Central memory CD8-positive, alpha-beta T cell (primary cell): ENCODE results near the gene STK32A.

Source experiments
- ATAC-seq: fragments of 150-1000 bp; cut with Tn5 transposase; replicated peaks from 2 replicates; pipeline ENCODE4 v1.10.0; 2022; ENCODE audit warnings: mild to moderate bottlenecking, moderate FRiP score, moderate number of reproducible peaks; ENCODE audit not compliant: poor library complexity, severe bottlenecking; ENCODE audit errors: extremely low read depth
- DNase-seq, 2 donors: peaks; one replicate each; pipeline ENCODE4 v3.0.0; 2021; ENCODE audit warnings: low spot score in 2 of 2
- H3K27ac Mint-ChIP-seq: one replicate; pipeline ENCODE4 v1.8.0; 2022; ENCODE audit warnings: low read depth, mild to moderate bottlenecking, moderate library complexity, mixed read lengths
- H3K27me3 Mint-ChIP-seq: one replicate; pipeline ENCODE4 v1.8.0; 2022; ENCODE audit warnings: mixed read lengths
- H3K36me3 Mint-ChIP-seq: one replicate; pipeline ENCODE4 v1.8.0; 2022; ENCODE audit warnings: mild to moderate bottlenecking, moderate library complexity, mixed read lengths; ENCODE audit not compliant: insufficient read depth
- H3K4me1 Mint-ChIP-seq: one replicate; pipeline ENCODE4 v1.8.0; 2022; ENCODE audit warnings: mixed read lengths
- H3K4me3 Mint-ChIP-seq: one replicate; pipeline ENCODE4 v1.8.0; 2022; ENCODE audit warnings: mild to moderate bottlenecking, moderate library complexity, mixed read lengths
- H3K9me3 Mint-ChIP-seq: one replicate; pipeline ENCODE4 v1.8.0; 2022; ENCODE audit warnings: mixed read lengths

STK32A gene

GRCh38 chr5:147234825-147235635, at the start of gene STK32A:
TSS of gene STK32A (plus strand) at chr5:147235026. CDS start at chr5:147239635, 4,609 bp downstream.
- DNase-seq = no peak
- H3K36me3 Mint-ChIP-seq = peaks cover 1% of the 10 kb centered on the region
- no peak for ATAC-seq
- H3K9me3 Mint-ChIP-seq = no peaks in the 10 kb centered on the region
- H3K27me3 Mint-ChIP-seq = peaks cover 92% of the 10 kb centered on the region
- H3K4me3 Mint-ChIP-seq = peak within 1 kb of the TSS; percentile 2
- H3K4me1 Mint-ChIP-seq = peaks cover 5% of the 10 kb centered on the region
- no peak within 1 kb of the TSS for H3K27ac Mint-ChIP-seq

GRCh38 chr5:147187099-147187540, 47.7 kb upstream of the STK32A start:
- no peaks in the 10 kb centered on the region for H3K36me3 Mint-ChIP-seq
- peaks cover 6% of the 10 kb centered on the region for H3K4me1 Mint-ChIP-seq
- peaks cover 29% of the 10 kb centered on the region for H3K27me3 Mint-ChIP-seq
- H3K4me3 Mint-ChIP-seq = no peak overlapping the region
- no peak for ATAC-seq
- DNase-seq = no peak
- H3K9me3 Mint-ChIP-seq = no peaks in the 10 kb centered on the region
- no peak overlapping the region for H3K27ac Mint-ChIP-seq

- H3K27me3 Mint-ChIP-seq = peaks cover 29% of the 10 kb centered on the region
- H3K9me3 Mint-ChIP-seq = no peaks in the 10 kb centered on the region
- peaks cover 6% of the 10 kb centered on the region for H3K4me1 Mint-ChIP-seq
- ATAC-seq (peak; percentile 40), DNase-seq (peak in 1 of 2 donors; percentile 40)
- no peaks in the 10 kb centered on the region for H3K36me3 Mint-ChIP-seq
- H3K4me3 Mint-ChIP-seq = no peak overlapping the region
- H3K27ac Mint-ChIP-seq = no peak overlapping the region
These were observed 46.4 kb upstream of the STK32A start for GRCh38 chr5:147188200-147189108.

GRCh38 chr5:147189109-147189424, 45.8 kb upstream of the STK32A start:
- Mint-ChIP-seq H3K27me3 (peaks cover 32% of the 10 kb centered on the region), H3K36me3 (no peaks in the 10 kb centered on the region), H3K4me1 (peaks cover 6% of the 10 kb centered on the region), H3K4me3 (no peak overlapping the region), H3K27ac (no peak overlapping the region), H3K9me3 (no peaks in the 10 kb centered on the region)
- DNase-seq (no peak), ATAC-seq (no peak)

- Mint-ChIP-seq H3K27me3 (peaks cover 39% of the 10 kb centered on the region), H3K4me1 (peaks cover 6% of the 10 kb centered on the region), H3K4me3 (no peak overlapping the region), H3K27ac (no peak overlapping the region), H3K9me3 (no peaks in the 10 kb centered on the region), H3K36me3 (no peaks in the 10 kb centered on the region)
- DNase-seq (no peak), ATAC-seq (no peak)
These were observed 44.5 kb upstream of the STK32A start for GRCh38 chr5:147190331-147190730.

- peaks cover 6% of the 10 kb centered on the region for H3K4me1 Mint-ChIP-seq
- H3K4me3 Mint-ChIP-seq = no peak overlapping the region
- peaks cover 38% of the 10 kb centered on the region for H3K27me3 Mint-ChIP-seq
- ATAC-seq = no peak
- H3K27ac Mint-ChIP-seq = no peak overlapping the region
- DNase-seq = no peak
- no peaks in the 10 kb centered on the region for H3K9me3 Mint-ChIP-seq
- H3K36me3 Mint-ChIP-seq = no peaks in the 10 kb centered on the region
These were observed 41.7 kb upstream of the STK32A start for GRCh38 chr5:147193123-147193522.

- ATAC-seq (no peak), DNase-seq (no peak)
- Mint-ChIP-seq H3K27ac (no peak overlapping the region), H3K36me3 (no peaks in the 10 kb centered on the region), H3K4me3 (no peak overlapping the region), H3K9me3 (no peaks in the 10 kb centered on the region), H3K27me3 (peaks cover 76% of the 10 kb centered on the region), H3K4me1 (no peaks in the 10 kb centered on the region)
These were observed 34.8 kb upstream of the STK32A start for GRCh38 chr5:147200004-147200403.

- Mint-ChIP-seq H3K9me3 (no peaks in the 10 kb centered on the region), H3K4me1 (no peaks in the 10 kb centered on the region), H3K27ac (no peak overlapping the region), H3K36me3 (no peaks in the 10 kb centered on the region), H3K27me3 (peaks cover 59% of the 10 kb centered on the region), H3K4me3 (no peak overlapping the region)
- ATAC-seq (no peak), DNase-seq (no peak)
These were observed 31.6 kb upstream of the STK32A start for GRCh38 chr5:147203213-147203612.

GRCh38 chr5:147204576-147204975, 30.2 kb upstream of the STK32A start:
- ATAC-seq = no peak
- Mint-ChIP-seq H3K4me3 (no peak overlapping the region), H3K9me3 (no peaks in the 10 kb centered on the region), H3K4me1 (no peaks in the 10 kb centered on the region), H3K27ac (no peak overlapping the region), H3K36me3 (no peaks in the 10 kb centered on the region), H3K27me3 (peaks cover 55% of the 10 kb centered on the region)
- DNase-seq = no peak

GRCh38 chr5:147208134-147208533, 26.7 kb upstream of the STK32A start:
- DNase-seq (no peak), ATAC-seq (no peak)
- no peaks in the 10 kb centered on the region for H3K4me1 Mint-ChIP-seq
- no peaks in the 10 kb centered on the region for H3K36me3 Mint-ChIP-seq
- no peak overlapping the region for H3K4me3 Mint-ChIP-seq
- H3K27me3 Mint-ChIP-seq = peaks cover 19% of the 10 kb centered on the region
- no peaks in the 10 kb centered on the region for H3K9me3 Mint-ChIP-seq
- no peak overlapping the region for H3K27ac Mint-ChIP-seq

GRCh38 chr5:147216552-147217154, 18.2 kb upstream of the STK32A start:
- ATAC-seq (no peak), DNase-seq (no peak)
- peaks cover 4% of the 10 kb centered on the region for H3K4me1 Mint-ChIP-seq
- peaks cover 6% of the 10 kb centered on the region for H3K9me3 Mint-ChIP-seq
- no peaks in the 10 kb centered on the region for H3K36me3 Mint-ChIP-seq
- no peak overlapping the region for H3K4me3 Mint-ChIP-seq
- H3K27me3 Mint-ChIP-seq = peaks cover 17% of the 10 kb centered on the region
- no peak overlapping the region for H3K27ac Mint-ChIP-seq

- no peak overlapping the region for H3K4me3 Mint-ChIP-seq
- H3K9me3 Mint-ChIP-seq = no peaks in the 10 kb centered on the region
- no peaks in the 10 kb centered on the region for H3K4me1 Mint-ChIP-seq
- H3K27ac Mint-ChIP-seq = no peak overlapping the region
- H3K27me3 Mint-ChIP-seq = peaks cover 2% of the 10 kb centered on the region
- no peak for ATAC-seq
- no peak for DNase-seq
- H3K36me3 Mint-ChIP-seq = no peaks in the 10 kb centered on the region
These were observed 11.5 kb upstream of the STK32A start for GRCh38 chr5:147223343-147223742.
